GM12878 (cell line): Measurements from ENCODE around the gene PRR7. TPM values are rescaled to one million over a fixed set of nuclear protein-coding genes. Genes with fewer than 3 reads are reported as not detected.

ENCODE experiments used
- ATAC-seq: fragments of 200-7000 bp; cut with Tn5 transposase; 3 replicates; pipeline ENCODE4 v1.9.1; 2020; ENCODE audit warnings: mild to moderate bottlenecking, moderate library complexity
- BruUV-seq: library from RNA; stranded (reverse); fragments of 400-500 nt; replicated peaks from 2 replicates; lab custom pipeline; 2021; lab: Mats Ljungman, UMichigan
- CTCF ChIA-PET: fragments of 300-600 bp; sonication (Branson Sonifier 250); formaldehyde crosslinking; extraction: SDS; loops from one replicate; lab custom pipeline; 2021; ENCODE audit warnings: inconsistent platforms; lab: Yijun Ruan, JAX
- POLR2A ChIA-PET: fragments of 350-600 bp; formaldehyde crosslinking; extraction: SDS; loops from one replicate; lab custom pipeline; 2021; ENCODE audit warnings: inconsistent platforms; lab: Charles Lee
- RAD21 ChIA-PET: fragments of 300-600 bp; sonication (Branson Sonifier 250); formaldehyde crosslinking; loops from one replicate; lab custom pipeline; 2023; ENCODE audit warnings: antibody characterized with exemption; ENCODE audit not compliant: unreplicated experiment; lab: Charles Lee
- SMC1A ChIA-PET: fragments of 300-600 bp; sonication (Branson Sonifier 250); formaldehyde crosslinking; loops from one replicate; lab custom pipeline; 2023; ENCODE audit not compliant: unreplicated experiment, uncharacterized antibody; lab: Charles Lee
- DNase-seq: peaks from one replicate; pipeline ENCODE4 v3.0.0-alpha.2; 2011; ENCODE audit warnings: low read depth, low spot score
- FAIRE-seq: peaks from 3 replicates; lab custom pipeline; 2011; peaks lifted over from hg19 to GRCh38; lab: Jason Lieb, UNC
- H2AFZ ChIP-seq: 2 replicates; pipeline ENCODE4 v1.6.0; 2011; ENCODE audit warnings: low read depth, low read length, control low read depth; ENCODE audit not compliant: control insufficient read depth
- H3K27ac ChIP-seq: 2 replicates; pipeline ENCODE4 v1.5.1; 2011; ENCODE audit warnings: control low read depth; ENCODE audit not compliant: control insufficient read depth, insufficient read depth
- H3K27me3 ChIP-seq, 2 experiments: replicated peaks in 1 of 2; 2 replicates each; pipeline versions ENCODE4 v1.6.0 to v1.6.1; 2011; ENCODE audit warnings: low read length in 1 of 2; ENCODE audit not compliant: control insufficient read depth in 2 of 2, insufficient read depth in 2 of 2
- H3K36me3 ChIP-seq, 2 experiments: 2 replicates each; pipeline ENCODE4 v1.5.1; 2011; ENCODE audit warnings: low read length in 1 of 2; ENCODE audit not compliant: control insufficient read depth in 2 of 2, insufficient read depth in 2 of 2
- H3K4me1 ChIP-seq: 2 replicates; pipeline ENCODE4 v1.6.1; 2011; ENCODE audit warnings: mild to moderate bottlenecking, low read length, moderate library complexity, mixed read lengths; ENCODE audit not compliant: control insufficient read depth, insufficient read depth
- H3K4me2 ChIP-seq: 2 replicates; pipeline ENCODE4 v1.6.0; 2011; ENCODE audit warnings: control low read depth; ENCODE audit not compliant: control insufficient read depth, insufficient read depth
- H3K4me3 ChIP-seq: fragments of 200-600 bp; sonication (generic); 2 replicates; pipeline ENCODE4 v1.5.1; 2016
- H3K79me2 ChIP-seq: 2 replicates; pipeline ENCODE4 v1.6.0; 2011; ENCODE audit warnings: low read length; ENCODE audit not compliant: control insufficient read depth, insufficient read depth
- H3K9ac ChIP-seq: 2 replicates; pipeline ENCODE4 v1.8.0; 2011; ENCODE audit warnings: low read length, control low read depth, mixed read lengths; ENCODE audit not compliant: control insufficient read depth, insufficient read depth
- H3K9me3 ChIP-seq: replicated peaks from 3 replicates; pipeline ENCODE4 v1.5.1; 2011; ENCODE audit warnings: mild to moderate bottlenecking, low read length; ENCODE audit not compliant: control insufficient read depth, insufficient read depth
- H4K20me1 ChIP-seq: 2 replicates; pipeline ENCODE4 v1.6.0; 2011; ENCODE audit not compliant: control insufficient read depth, insufficient read depth
- BRCA1 ChIP-seq: IDR thresholded peaks from 2 replicates; pipeline ENCODE4 v1.6.1; 2011; ENCODE audit warnings: low read depth, low read length, improper control_type of control experiment
- KDM1A ChIP-seq: fragments of 200-600 bp; sonication (generic); IDR thresholded peaks from 2 replicates; pipeline ENCODE4 v1.6.1; 2016; ENCODE audit warnings: borderline replicate concordance
- NBN ChIP-seq: fragments of 450-650 bp; IDR thresholded peaks from 2 replicates; pipeline ENCODE4 v1.6.1; 2016
- NFYA ChIP-seq: IDR thresholded peaks from 2 replicates; pipeline ENCODE4 v1.6.1; 2011; ENCODE audit warnings: low read depth, mild to moderate bottlenecking, low read length, improper control_type of control experiment, borderline replicate concordance
- PAX5 ChIP-seq: IDR thresholded peaks from 2 replicates; pipeline ENCODE4 v1.6.1; 2011; ENCODE audit warnings: low read depth, low read length, borderline replicate concordance
- POU2F2 ChIP-seq: IDR thresholded peaks from 3 replicates; pipeline ENCODE4 v1.6.1; 2011; ENCODE audit warnings: low read depth, mild to moderate bottlenecking, low read length, borderline replicate concordance
- RBBP5 ChIP-seq: fragments of 200-600 bp; sonication (generic); conservative IDR thresholded peaks from 2 replicates; pipeline ENCODE4 v1.6.1; 2016
- RFX5 ChIP-seq: IDR thresholded peaks from 2 replicates; pipeline ENCODE4 v1.6.1; 2011; ENCODE audit warnings: low read depth, low read length, improper control_type of control experiment
- STAT3 ChIP-seq: IDR thresholded peaks from 2 replicates; pipeline ENCODE4 v1.6.1; 2011; ENCODE audit warnings: low read depth, low read length, improper control_type of control experiment
- ZNF384 ChIP-seq: IDR thresholded peaks from 2 replicates; pipeline ENCODE4 v1.6.1; 2012; ENCODE audit warnings: low read depth, mild to moderate bottlenecking, low read length, improper control_type of control experiment, borderline replicate concordance
- WGBS: methylation state at CpG from one replicate; pipeline ENCODE4 v1.1.6; 2016; ENCODE audit warnings: low lambda C conversion rate; ENCODE audit not compliant: insufficient replicate concordance, insufficient coverage; ENCODE audit errors: missing lambda C conversion rate; 5-methylcytosine and 5-hydroxymethylcytosine counted together
- in situ Hi-C: fragments of 300-500 bp; cut with MboI; formaldehyde crosslinking; loops from 9 replicates; pipeline ENCODE4 v1.14.3; 2018; ENCODE audit warnings: mixed read lengths
- intact Hi-C: fragments of 100-400 bp; cut with micrococcal nuclease; formaldehyde crosslinking; loops from one replicate; pipeline ENCODE4 v1.14.2; 2022; ENCODE audit not compliant: unreplicated experiment
- polyA plus RNA-seq, 11 experiments: library from polyadenylated mRNA; depleted of rRNA in 4 of 11; unstranded in 6 of 11; stranded (reverse) in 5 of 11; fragments of >200 nt; fragmentation: Nextera tagmentation in 4 of 11; fragmentation: Illumina TruSeq in 1 of 11; extraction: Ambion mirVana in 4 of 11; extraction: Trizol in 1 of 11; gene quantifications; 1 replicate in 1 of 11; 2 replicates in 10 of 11; pipeline versions ENCODE4 v1.2.1 to v1.2.3, GENCODE V29; 2011 to 2016; ENCODE audit warnings: inconsistent platforms in 2 of 11, missing spikeins in 2 of 11, low read depth in 1 of 11
- total RNA-seq, 4 experiments: library from RNA; depleted of rRNA in 3 of 4; stranded (reverse); fragments of >200 nt in 3 of 4; fragmentation: Illumina TruSeq in 1 of 4; extraction: Trizol in 1 of 4; gene quantifications; 2 replicates each; pipeline versions ENCODE4 v1.2.1 to v1.2.3, GENCODE V29; 2013 to 2021
- TF ChIP-seq, protein P1 (sequence below): fragments of 450-650 bp; formaldehyde crosslinking; IDR thresholded peaks from 2 replicates; pipeline ENCODE4 v1.5.0; 2022; ENCODE audit warnings: mild to moderate bottlenecking, missing genetic modification characterization
- TF ChIP-seq, protein P2 (sequence below): fragments of 450-650 bp; IDR thresholded peaks from 2 replicates; pipeline ENCODE4 v1.6.1; 2018; ENCODE audit warnings: mild to moderate bottlenecking, low read depth, moderate library complexity; ENCODE audit not compliant: partially characterized antibody

The PRR7 gene
- total and polyA plus RNA-seq, 10 of the 15 experiments (the other 5 are each of a cell fraction or from before 2014, with no cell fraction given), result 0.09 to 18.8 (median 4.6) TPM; not detected in 2

DNA sequence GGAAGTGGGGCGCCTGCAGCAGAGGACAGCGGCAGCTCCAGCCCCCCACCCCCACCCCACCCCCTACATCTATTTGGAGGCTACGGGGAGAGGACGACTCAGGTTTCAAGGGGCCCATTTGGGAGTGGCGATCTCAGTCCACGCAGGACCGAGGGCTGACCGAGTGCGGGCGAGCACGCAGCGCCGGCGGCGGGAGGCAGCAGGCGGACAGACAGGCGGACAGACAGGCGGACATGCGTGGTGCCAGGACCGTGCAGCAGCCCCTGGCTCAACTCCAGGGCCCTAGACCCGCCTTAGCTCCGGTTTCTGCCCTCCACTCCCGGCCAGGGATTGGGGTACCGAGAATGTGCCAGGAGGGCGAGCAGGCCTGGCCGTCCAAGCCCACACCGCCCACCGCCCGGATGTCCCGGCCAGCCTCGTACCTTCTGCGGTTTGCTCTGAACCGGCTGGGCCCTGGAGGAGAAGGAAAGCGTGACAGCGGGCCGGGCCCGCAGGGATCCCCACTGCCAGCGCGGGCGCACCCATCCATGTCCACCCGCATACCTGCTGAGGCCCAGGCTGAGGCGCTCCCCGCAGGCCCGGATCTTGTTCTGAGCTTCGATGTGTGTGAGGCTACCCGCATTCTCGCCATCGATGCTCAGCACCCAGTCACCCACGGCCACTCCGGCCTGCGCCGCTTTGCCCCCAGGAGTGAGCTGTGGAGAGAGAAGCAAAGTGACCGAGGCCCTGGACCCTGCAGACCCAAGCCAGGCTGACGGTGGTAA is 45.6 kb downstream of the PRR7 start:
- FAIRE-seq, result no peak
- Histone ChIP-seq H3K27me3 (no peaks in the 10 kb centered on the region), H2AFZ (no peak overlapping the region), H3K79me2 (peaks cover 6% of the 10 kb centered on the region), H3K9me3 (no peaks in the 10 kb centered on the region), H3K4me3 (no peak overlapping the region), H3K9ac (no peak overlapping the region), H3K4me1 (peaks cover 24% of the 10 kb centered on the region), H3K4me2 (no peak overlapping the region), H4K20me1 (no peaks in the 10 kb centered on the region), H3K27ac (no peak overlapping the region), H3K36me3 (peaks cover 0 to 6% of the 10 kb centered on the region in 2 experiments; a peak in 2 of 4 replicates)
- SMC1A ChIA-PET, result no interaction called here
- POLR2A ChIA-PET, result interaction anchor here (0.5 to 1.5 kb wide), 3 partner anchors 14 to 18 kb away, joined by 3 to 4 read pairs (median 3); no protein-coding TSS in a partner anchor
- 97% methylated on average over 51 of the region's 54 CpGs for WGBS
- in situ Hi-C loops, result no loop called here
- intact Hi-C loops, result no loop called here
- CTCF ChIA-PET, result interaction anchor here (0.6 to 4.8 kb wide), 6 partner anchors 7 to 310 kb away, joined by 3 to 36 read pairs (median 3); partner anchors contain the start of gene DOK3
- ATAC-seq, result no peak
- RAD21 ChIA-PET, result no interaction called here
- BruUV-seq, result no TSS peak
- DNase-seq, result no peak
- TF ChIP-seq KDM1A (no peak), STAT3 (no peak), BRCA1 (no peak), POU2F2 (no peak), NBN (no peak), NFYA (no peak), RFX5 (no peak), PAX5 (no peak), ZNF384 (no peak), RBBP5 (no peak)
- TF ChIP-seq, protein P1, sequence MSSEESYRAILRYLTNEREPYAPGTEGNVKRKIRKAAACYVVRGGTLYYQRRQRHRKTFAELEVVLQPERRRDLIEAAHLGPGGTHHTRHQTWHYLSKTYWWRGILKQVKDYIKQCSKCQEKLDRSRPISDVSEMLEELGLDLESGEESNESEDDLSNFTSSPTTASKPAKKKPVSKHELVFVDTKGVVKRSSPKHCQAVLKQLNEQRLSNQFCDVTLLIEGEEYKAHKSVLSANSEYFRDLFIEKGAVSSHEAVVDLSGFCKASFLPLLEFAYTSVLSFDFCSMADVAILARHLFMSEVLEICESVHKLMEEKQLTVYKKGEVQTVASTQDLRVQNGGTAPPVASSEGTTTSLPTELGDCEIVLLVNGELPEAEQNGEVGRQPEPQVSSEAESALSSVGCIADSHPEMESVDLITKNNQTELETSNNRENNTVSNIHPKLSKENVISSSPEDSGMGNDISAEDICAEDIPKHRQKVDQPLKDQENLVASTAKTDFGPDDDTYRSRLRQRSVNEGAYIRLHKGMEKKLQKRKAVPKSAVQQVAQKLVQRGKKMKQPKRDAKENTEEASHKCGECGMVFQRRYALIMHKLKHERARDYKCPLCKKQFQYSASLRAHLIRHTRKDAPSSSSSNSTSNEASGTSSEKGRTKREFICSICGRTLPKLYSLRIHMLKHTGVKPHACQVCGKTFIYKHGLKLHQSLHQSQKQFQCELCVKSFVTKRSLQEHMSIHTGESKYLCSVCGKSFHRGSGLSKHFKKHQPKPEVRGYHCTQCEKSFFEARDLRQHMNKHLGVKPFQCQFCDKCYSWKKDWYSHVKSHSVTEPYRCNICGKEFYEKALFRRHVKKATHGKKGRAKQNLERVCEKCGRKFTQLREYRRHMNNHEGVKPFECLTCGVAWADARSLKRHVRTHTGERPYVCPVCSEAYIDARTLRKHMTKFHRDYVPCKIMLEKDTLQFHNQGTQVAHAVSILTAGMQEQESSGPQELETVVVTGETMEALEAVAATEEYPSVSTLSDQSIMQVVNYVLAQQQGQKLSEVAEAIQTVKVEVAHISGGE (CRISPR knock-in tag), result no peak
- TF ChIP-seq, protein P2, sequence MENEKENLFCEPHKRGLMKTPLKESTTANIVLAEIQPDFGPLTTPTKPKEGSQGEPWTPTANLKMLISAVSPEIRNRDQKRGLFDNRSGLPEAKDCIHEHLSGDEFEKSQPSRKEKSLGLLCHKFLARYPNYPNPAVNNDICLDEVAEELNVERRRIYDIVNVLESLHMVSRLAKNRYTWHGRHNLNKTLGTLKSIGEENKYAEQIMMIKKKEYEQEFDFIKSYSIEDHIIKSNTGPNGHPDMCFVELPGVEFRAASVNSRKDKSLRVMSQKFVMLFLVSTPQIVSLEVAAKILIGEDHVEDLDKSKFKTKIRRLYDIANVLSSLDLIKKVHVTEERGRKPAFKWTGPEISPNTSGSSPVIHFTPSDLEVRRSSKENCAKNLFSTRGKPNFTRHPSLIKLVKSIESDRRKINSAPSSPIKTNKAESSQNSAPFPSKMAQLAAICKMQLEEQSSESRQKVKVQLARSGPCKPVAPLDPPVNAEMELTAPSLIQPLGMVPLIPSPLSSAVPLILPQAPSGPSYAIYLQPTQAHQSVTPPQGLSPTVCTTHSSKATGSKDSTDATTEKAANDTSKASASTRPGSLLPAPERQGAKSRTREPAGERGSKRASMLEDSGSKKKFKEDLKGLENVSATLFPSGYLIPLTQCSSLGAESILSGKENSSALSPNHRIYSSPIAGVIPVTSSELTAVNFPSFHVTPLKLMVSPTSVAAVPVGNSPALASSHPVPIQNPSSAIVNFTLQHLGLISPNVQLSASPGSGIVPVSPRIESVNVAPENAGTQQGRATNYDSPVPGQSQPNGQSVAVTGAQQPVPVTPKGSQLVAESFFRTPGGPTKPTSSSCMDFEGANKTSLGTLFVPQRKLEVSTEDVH, result no peak
